RWPE1 (cell line): ENCODE results near the gene ADTRP.

Experiments used
- CTCF ChIA-PET: fragments of 350-600 bp; sonication (Branson Sonifier 250); formaldehyde crosslinking; extraction: SDS; loops from one replicate; lab custom pipeline; 2021; lab: Yijun Ruan, JAX
- POLR2A ChIA-PET: fragments of 400-600 bp; formaldehyde crosslinking; extraction: SDS; loops from one replicate; lab custom pipeline; 2020; ENCODE audit warnings: antibody characterized with exemption; ENCODE audit not compliant: low non-redundant PET; lab: Yijun Ruan, JAX
- DNase-seq: peaks from one replicate; pipeline ENCODE4 v3.0.0; 2012; ENCODE audit warnings: low spot score
- H3K27ac ChIP-seq: fragments of 450-650 bp; 2 replicates; pipeline ENCODE4 v1.5.1; 2017
- TF ChIP-seq, protein P1 (sequence below): fragments of 450-650 bp; conservative IDR thresholded peaks from 2 replicates; pipeline ENCODE4 v1.5.1; 2017; ENCODE audit warnings: low read depth, mild to moderate bottlenecking

Gene ADTRP, protein sequence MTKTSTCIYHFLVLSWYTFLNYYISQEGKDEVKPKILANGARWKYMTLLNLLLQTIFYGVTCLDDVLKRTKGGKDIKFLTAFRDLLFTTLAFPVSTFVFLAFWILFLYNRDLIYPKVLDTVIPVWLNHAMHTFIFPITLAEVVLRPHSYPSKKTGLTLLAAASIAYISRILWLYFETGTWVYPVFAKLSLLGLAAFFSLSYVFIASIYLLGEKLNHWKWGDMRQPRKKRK

DNA sequence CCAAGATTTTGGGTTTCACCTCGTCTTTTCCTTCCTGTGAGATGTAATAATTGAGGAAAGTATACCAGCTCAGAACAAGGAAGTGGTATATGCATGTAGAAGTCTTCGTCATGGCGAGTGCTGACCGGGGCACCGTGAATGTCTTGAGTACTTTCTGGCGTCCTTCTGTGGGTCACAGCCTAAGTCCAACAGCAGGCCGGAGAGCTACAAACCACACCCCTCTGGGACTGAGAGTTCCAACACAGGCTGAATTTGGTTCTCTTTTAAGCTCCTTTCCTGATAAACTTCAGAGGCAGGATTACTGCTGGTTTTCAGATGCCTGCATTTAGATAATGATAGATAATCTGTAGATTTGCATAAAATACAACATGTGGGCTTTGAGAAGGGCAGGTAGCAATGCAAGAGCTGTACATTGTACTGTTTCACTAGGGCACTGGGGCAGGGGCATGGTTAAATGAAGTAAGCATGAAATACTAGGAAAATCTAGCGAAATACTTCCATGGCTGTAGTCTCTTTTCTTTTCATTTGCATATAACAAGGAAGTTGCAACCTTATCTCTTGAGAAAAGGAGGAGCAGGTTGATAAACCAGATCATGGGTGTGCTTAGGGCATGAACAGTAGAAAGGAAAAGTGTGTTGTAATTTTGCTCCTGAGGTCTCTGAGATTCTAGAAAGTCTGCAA lies at the start of gene ADTRP:
TSS of gene ADTRP (minus strand) at position 156 of the 681 bp plus-strand sequence. CDS start at position 112, 44 bp downstream.
- no peak for DNase-seq
- no peak within 1 kb of the TSS for H3K27ac ChIP-seq
- ChIA-PET POLR2A (no interaction called here), CTCF (no interaction called here)
- TF ChIP-seq, protein P1, sequence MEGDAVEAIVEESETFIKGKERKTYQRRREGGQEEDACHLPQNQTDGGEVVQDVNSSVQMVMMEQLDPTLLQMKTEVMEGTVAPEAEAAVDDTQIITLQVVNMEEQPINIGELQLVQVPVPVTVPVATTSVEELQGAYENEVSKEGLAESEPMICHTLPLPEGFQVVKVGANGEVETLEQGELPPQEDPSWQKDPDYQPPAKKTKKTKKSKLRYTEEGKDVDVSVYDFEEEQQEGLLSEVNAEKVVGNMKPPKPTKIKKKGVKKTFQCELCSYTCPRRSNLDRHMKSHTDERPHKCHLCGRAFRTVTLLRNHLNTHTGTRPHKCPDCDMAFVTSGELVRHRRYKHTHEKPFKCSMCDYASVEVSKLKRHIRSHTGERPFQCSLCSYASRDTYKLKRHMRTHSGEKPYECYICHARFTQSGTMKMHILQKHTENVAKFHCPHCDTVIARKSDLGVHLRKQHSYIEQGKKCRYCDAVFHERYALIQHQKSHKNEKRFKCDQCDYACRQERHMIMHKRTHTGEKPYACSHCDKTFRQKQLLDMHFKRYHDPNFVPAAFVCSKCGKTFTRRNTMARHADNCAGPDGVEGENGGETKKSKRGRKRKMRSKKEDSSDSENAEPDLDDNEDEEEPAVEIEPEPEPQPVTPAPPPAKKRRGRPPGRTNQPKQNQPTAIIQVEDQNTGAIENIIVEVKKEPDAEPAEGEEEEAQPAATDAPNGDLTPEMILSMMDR: no peak

DNA sequence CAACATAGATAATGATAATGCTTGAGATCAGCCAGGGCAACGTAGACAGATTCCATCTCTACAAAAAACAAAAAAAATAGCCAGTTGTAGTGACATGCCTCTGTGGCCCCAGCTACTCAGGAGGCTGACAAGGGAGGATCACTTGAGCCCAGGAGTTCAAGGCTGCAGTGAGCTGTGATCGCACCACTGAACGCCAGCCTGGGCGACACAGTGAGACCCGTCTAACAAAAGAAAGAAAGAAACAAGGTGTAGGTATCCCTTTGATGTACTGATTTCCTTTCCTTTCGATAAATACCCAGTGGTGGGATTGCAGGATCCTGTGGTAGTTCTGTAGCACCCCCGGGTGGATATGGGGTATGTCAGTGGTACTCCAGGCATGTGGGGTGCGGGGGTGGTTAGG lies 48.2 kb upstream of the ADTRP start:
- ChIA-PET CTCF (no interaction called here), POLR2A (no interaction called here)
- H3K27ac ChIP-seq: no peak overlapping the region
- no peak for DNase-seq
- TF ChIP-seq, protein P1: no peak

DNA sequence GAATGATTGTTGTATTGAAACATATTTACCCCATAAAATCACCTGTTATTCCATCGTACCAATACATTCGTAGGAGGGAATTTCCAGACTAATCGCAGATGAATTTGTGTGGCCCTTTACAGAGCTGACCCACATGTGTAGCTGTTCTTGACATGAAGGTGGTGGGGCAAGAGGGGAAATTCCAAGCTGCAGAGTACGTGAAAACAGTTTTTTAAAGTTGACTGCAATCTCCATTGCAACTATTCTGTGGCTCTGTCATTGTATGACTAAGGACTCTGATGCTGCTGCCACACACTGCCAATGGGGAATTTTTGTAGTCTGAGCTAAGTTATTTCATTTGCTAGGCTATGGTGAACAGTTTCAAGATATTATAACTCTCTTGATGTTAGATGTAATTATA lies 46.4 kb upstream of the ADTRP start:
- no peak for DNase-seq
- ChIA-PET CTCF (no interaction called here), POLR2A (no interaction called here)
- TF ChIP-seq, protein P1: no peak
- H3K27ac ChIP-seq: no peak overlapping the region

DNA sequence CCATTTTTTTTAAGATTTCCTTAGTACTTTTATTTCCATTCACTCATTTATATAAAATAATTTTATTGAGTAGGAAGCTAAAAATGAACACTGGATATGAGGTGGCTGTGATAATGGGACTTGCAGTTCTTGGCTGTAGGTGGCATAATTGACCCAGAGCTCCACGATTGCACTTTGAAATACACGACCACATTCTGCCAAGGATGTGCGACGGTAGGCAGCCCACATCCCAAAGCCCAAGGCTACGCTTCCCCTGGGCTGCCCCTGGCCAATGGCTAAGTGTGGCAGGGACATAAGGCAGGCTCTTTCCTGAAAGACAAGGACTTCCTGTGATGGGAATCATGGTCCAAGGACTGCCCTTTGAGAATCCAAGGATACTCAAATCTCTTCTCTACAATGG lies 43.7 kb upstream of the ADTRP start:
- CTCF ChIA-PET: interaction anchor here (0.7 to 1.0 kb wide), 2 partner anchors 12 to 112 kb away, joined by 3 read pairs; no protein-coding TSS in a partner anchor
- POLR2A ChIA-PET: no interaction called here
- TF ChIP-seq, protein P1: no peak
- no peak for DNase-seq
- no peak overlapping the region for H3K27ac ChIP-seq

DNA sequence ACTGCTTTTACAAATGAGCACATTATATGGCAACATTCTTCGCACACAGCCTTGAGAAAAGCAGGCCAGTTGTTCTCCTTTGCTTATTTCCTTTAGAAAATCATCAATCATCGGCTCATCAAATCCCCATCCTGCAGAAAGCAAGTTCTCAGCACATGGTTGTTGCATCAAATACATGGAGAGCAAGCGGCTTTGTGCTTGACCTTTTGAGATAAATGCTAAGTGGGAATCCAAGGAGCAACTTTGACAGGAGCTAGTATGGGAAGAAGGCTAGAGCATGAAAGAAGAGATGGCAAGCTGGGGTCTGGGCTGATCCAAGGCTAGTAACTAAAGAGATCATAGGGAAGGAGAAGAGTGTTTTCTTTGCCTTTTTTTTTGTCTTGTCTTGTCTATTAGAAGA lies 43.2 kb upstream of the ADTRP start:
- H3K27ac ChIP-seq: no peak overlapping the region
- ChIA-PET POLR2A (no interaction called here), CTCF (interaction anchor here (0.7 to 1.0 kb wide), 2 partner anchors 12 to 112 kb away, joined by 3 read pairs; no protein-coding TSS in a partner anchor)
- TF ChIP-seq, protein P1: no peak
- DNase-seq: no peak

DNA sequence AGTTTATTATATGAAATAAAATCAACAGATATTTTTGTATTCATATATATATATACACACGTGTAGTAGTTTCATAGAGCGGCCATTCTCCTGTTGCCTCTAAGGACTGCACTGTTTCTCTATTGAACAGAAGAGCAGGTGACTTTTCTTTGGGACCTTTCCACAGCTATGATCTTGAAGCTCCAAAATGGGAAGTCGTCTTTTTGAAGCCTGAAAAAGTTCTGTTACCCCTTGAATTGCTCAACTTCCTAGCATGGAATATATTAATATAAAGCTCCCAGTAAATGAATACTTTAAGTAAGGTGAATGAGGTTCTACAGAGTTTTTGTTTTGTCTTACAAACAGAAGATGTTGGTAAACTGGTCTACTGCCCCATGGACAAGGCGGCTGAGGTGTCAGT lies 42.2 kb upstream of the ADTRP start:
- no peak for DNase-seq
- TF ChIP-seq, protein P1: no peak
- H3K27ac ChIP-seq: no peak overlapping the region
- ChIA-PET CTCF (no interaction called here), POLR2A (no interaction called here)
